ENCODE measurements around the gene MYO6.

The MYO6 gene

GRCh38 chr6:75827163-75827562 lies 78.1 kb downstream of the MYO6 start:
- no peak for DNase-seq (ENCODE audit: low spot score)

DNA sequence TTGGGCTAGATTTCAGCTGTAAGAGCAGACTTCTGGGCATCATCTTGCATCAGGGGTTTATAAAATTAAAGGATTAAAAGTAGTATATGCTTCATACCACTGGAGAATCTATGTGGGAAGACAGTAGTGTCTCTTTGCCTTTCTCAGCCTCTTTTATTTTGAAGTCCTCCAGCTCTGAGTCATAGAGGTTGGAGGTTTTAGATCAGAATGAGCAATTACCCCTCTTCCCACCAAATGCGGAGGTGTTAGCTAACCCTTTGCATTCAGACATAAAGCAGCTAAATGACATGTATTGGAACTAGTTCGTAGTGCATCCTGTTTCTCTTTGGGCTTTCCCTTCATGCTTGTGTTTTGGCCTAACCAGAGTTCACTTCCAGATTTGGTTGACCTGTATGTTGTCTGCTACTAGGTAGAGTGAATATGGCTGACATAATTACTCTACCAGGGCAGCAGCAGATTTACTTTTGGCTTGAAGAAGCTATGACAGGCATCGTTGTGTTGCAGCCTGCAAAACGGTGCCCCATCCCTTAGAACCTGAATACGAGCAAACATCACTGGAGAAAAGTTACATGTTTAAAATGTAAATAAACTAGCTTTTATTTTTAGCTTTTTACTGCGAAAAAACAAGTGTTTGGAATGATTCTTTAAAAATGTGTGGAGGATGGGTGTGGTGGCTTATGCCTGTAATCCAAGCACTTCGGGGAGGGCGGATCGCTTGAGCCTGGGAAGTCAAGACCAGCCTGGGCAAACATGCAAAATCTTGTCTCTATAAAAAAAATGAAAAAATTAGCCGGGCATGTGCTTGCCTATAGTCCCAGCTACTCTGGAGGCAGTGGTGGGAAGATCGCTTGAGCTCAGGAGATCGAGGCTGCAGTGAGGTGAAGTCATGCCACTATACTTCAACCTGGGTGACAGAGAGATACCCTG lies 82.2 kb downstream of the MYO6 start:
- DNase-seq (ENCODE audit: low spot score), result no peak

GRCh38 chr6:75834447-75834846 lies 85.4 kb downstream of the MYO6 start:
- DNase-seq (ENCODE audit: low spot score), result no peak

- no peak for DNase-seq (ENCODE audit: low spot score)
Observed at GRCh38 chr6:75842191-75842590, 93.2 kb downstream of the MYO6 start.

- DNase-seq (ENCODE audit: low spot score), result no peak
Observed at GRCh38 chr6:75842732-75843131, 93.7 kb downstream of the MYO6 start.

- DNase-seq (ENCODE audit: low spot score), result no peak
Observed at GRCh38 chr6:75843396-75843795, 94.4 kb downstream of the MYO6 start.

DNA sequence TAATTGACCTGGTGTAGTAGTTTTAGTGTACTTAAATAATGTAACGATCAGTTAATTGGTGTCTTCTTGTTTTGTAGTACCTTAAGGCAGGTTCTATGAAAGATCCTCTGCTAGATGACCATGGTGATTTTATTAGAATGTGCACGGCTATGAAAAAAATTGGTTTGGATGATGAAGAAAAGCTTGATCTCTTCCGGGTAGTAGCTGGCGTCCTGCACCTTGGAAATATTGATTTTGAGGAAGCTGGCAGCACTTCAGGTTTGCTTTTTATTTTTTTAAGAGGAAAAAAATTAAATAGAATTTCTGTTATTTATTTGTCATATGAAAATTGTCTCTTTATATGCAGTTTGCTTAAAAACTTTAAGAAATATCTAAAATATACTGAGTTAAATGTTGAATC lies 99.2 kb downstream of the MYO6 start:
- DNase-seq (ENCODE audit: low spot score), result no peak

- no peak for DNase-seq (ENCODE audit: low spot score)
Observed at GRCh38 chr6:75849329-75850025, 100.4 kb downstream of the MYO6 start.

GRCh38 chr6:75850026-75850833 lies 101.2 kb downstream of the MYO6 start:
- no peak for DNase-seq (ENCODE audit: low spot score)

- DNase-seq (ENCODE audit: low spot score), result no peak
Observed at GRCh38 chr6:75852721-75853120, 103.7 kb downstream of the MYO6 start.

- DNase-seq (ENCODE audit: low spot score), result no peak
Observed at GRCh38 chr6:75853806-75854205, 104.8 kb downstream of the MYO6 start.

- no peak for DNase-seq (ENCODE audit: low spot score)
Observed at GRCh38 chr6:75855052-75855451, 106.0 kb downstream of the MYO6 start.

GRCh38 chr6:75856902-75857301 lies 107.9 kb downstream of the MYO6 start:
- no peak for DNase-seq (ENCODE audit: low spot score)

DNA sequence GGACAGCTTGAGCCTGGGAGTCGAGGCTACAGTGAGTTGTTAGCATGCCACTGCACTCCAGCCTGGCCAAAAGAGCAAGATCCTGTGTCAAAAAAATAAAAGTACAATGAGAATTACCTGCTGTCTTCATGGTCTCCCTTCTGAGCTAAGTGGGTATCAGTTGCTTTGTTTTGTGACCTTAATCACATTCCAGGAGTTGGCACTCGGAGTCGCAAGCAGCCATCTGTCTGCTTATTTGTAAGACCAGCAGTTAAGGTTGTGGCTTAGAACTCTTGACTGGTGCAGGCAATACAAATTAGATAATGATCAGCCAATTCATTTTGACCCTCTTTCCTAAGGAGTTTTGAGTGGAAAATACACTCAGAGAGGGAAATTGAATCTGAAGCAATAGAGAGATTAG lies 114.0 kb downstream of the MYO6 start:
- no peak for DNase-seq (ENCODE audit: low spot score)

DNA sequence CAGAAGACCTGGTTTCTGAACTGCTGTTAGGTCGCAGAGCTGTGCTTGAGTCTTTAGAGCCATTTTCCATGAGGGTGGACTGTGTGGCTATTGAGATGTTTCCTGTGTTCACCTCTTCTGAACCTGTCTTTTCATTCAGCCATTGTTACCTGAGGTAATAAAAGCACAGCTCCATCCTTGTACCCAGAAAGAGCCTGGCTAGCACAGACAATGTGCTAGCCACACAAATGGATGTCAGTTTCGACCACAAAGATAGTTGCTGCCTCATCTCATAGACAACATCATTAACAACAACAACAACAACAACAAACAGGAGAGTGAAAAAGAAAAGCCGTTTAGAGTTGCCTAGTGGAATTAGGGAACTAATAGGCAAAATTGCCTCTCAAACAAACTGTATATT lies 114.7 kb downstream of the MYO6 start:
- no peak for DNase-seq (ENCODE audit: low spot score)

GRCh38 chr6:75864446-75864845 lies 115.4 kb downstream of the MYO6 start:
- DNase-seq (ENCODE audit: low spot score), result no peak

- DNase-seq (ENCODE audit: low spot score), result no peak
Observed at GRCh38 chr6:75870389-75870788, 121.3 kb downstream of the MYO6 start.

GRCh38 chr6:75874224-75874623 lies 125.2 kb downstream of the MYO6 start:
- no peak for DNase-seq (ENCODE audit: low spot score)

GRCh38 chr6:75876152-75876551 lies 127.1 kb downstream of the MYO6 start:
- DNase-seq (ENCODE audit: low spot score), result no peak

DNA sequence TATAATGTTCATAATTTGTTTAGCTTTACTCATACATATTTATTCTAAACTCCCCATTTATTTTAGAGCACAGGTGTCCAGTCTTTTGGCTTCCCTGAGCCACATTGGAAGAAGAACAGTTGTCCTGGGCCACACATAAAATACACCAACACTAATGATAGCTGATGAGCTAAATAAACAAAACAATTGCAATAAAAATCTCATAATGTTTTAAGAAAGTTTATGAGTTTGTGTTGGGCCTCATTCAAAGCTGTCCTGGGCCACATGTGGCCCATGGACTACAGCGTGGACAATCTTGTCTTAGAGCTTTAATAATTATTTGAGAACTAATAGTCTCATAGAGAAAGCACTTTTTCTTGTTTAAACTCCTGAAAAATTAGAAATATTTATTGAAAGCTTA lies 131.3 kb downstream of the MYO6 start:
- no peak for DNase-seq (ENCODE audit: low spot score)

GRCh38 chr6:75882734-75883133 lies 133.7 kb downstream of the MYO6 start:
- no peak for DNase-seq (ENCODE audit: low spot score)

DNA sequence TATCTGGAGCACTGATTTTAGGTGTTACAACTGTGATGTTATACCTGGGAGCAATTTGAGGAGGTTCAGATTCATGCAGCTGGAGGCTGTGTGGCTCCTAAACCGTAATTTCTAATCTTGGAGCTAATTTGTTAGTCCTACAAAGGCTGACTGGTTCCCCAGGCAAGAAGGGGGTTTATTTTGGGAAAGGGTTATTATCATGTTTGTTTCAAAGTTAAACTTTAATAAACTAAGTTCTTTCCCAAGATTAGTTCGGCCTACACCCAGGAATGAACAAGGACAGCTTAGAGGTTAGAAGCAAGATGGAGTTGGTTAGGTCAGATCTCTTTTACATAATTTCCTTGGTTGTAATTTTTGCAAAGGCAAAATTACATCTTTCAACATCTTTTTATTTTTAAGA lies 135.8 kb downstream of the MYO6 start:
- DNase-seq (ENCODE audit: low spot score), result no peak

DNA sequence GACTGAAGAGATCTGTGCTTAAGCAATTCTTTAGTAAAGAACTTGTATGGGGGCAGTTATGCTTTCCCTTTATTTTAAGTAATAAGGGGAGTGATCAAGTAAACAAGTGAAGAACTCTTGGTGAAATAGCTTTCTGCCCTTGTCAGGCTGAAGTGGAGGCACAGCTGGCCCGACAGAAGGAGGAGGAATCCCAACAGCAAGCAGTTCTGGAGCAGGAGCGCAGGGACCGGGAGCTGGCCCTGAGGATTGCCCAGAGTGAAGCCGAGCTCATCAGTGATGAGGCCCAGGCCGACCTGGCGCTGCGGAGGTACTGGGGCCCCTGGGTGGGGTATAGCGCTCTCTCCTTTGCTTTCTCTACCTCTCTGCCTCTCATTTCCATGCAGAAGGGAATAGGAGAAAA lies 143.3 kb downstream of the MYO6 start:
- no peak for DNase-seq (ENCODE audit: low spot score)

All from CD4-positive, alpha-beta T cell treated with Interleukin-6 at 100 ng/mL for 8 hours (primary cell).